GM19328 (cell line): ENCODE results near the gene FAM184A.

Source experiments
- ATAC-seq: cut with Tn5 transposase; IDR thresholded peaks from one replicate; pipeline ENCODE4 v1.9.1; 2021; ENCODE audit warnings: mild to moderate bottlenecking, moderate library complexity; ENCODE audit not compliant: unreplicated experiment

The FAM184A gene

GRCh38 chr6:118921084-118921483, 157.4 kb downstream of the FAM184A start:
- ATAC-seq: no peak

GRCh38 chr6:118918329-118918725, 160.1 kb downstream of the FAM184A start:
- ATAC-seq: no peak

GRCh38 chr6:118917546-118918328, 160.7 kb downstream of the FAM184A start:
- no peak for ATAC-seq

GRCh38 chr6:118914598-118914997, 163.9 kb downstream of the FAM184A start:
- ATAC-seq: no peak

- no peak for ATAC-seq
Measured at GRCh38 chr6:118913161-118913560, 165.3 kb downstream of the FAM184A start.

GRCh38 chr6:118912646-118913045, 165.8 kb downstream of the FAM184A start:
- no peak for ATAC-seq
